Subcutaneous abdominal adipose tissue (tissue), 5 donors: ENCODE results near the gene TMTC2.

Experiments used
- H3K27ac ChIP-seq: one replicate; pipeline ENCODE4 v1.7.0; 2013; ENCODE audit warnings: low read depth, mild to moderate bottlenecking, inconsistent platforms, low read length, moderate library complexity
- H3K27me3 ChIP-seq, 5 donors: one replicate each; pipeline ENCODE4 v1.7.0; 2013; ENCODE audit warnings: low read length in 5 of 5, inconsistent platforms in 1 of 5; ENCODE audit not compliant: control insufficient read depth in 5 of 5, insufficient read depth in 4 of 5
- H3K36me3 ChIP-seq, 5 donors: one replicate each; pipeline ENCODE4 v1.7.0; 2013; ENCODE audit warnings: low read length in 5 of 5; ENCODE audit not compliant: control insufficient read depth in 5 of 5, insufficient read depth in 5 of 5
- H3K4me1 ChIP-seq, 5 donors: one replicate each; pipeline ENCODE4 v1.7.0; 2013; ENCODE audit warnings: low read length in 5 of 5, mild to moderate bottlenecking in 3 of 5, moderate library complexity in 1 of 5; ENCODE audit not compliant: control insufficient read depth in 5 of 5, insufficient read depth in 5 of 5
- H3K4me3 ChIP-seq, 5 donors: one replicate each; pipeline ENCODE4 v1.7.0; 2013; ENCODE audit warnings: low read length in 5 of 5, low read depth in 1 of 5
- H3K9ac ChIP-seq, 5 donors: one replicate each; pipeline ENCODE4 v1.7.0; 2013; ENCODE audit warnings: low read length in 5 of 5, mild to moderate bottlenecking in 4 of 5, moderate library complexity in 3 of 5
- H3K9me3 ChIP-seq, 5 donors: one replicate each; pipeline ENCODE4 v1.7.0; 2013; ENCODE audit warnings: low read length in 5 of 5; ENCODE audit not compliant: control insufficient read depth in 5 of 5
- donor health status: healthy.
- donor health status: healthy.
- donor health status: healthy.
- donor health status: healthy.
- donor health status: healthy.

TMTC2 gene

DNA sequence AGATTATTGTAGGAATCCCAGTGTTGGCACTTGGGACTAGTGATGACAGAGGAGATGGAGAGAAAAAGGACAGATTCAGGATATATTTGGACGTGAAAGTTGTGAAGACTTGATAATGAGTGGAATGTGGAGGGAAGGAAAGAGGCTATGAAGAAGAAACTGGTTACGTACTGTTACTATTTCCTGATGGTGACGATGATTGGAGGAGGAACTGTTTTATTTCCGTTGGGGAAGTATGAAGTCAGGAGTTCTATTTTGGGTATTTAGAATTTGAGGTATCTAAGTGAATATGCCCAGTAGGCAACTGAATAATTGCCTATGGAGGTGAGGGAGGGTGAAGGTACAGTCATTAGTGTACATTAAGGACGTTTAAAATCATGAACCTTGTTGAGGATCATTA lies 207.2 kb downstream of the TMTC2 start:
- Histone ChIP-seq H3K4me3 (no peak overlapping the region), H3K4me1 (peaks cover 0 to 5% (median 0%) of the 10 kb centered on the region in 5 donors), H3K27me3 (no peaks in the 10 kb centered on the region), H3K9ac (no peak overlapping the region), H3K36me3 (peaks cover 0 to 3% (median 0%) of the 10 kb centered on the region in 5 donors), H3K9me3 (no peaks in the 10 kb centered on the region), H3K27ac (no peak overlapping the region)

DNA sequence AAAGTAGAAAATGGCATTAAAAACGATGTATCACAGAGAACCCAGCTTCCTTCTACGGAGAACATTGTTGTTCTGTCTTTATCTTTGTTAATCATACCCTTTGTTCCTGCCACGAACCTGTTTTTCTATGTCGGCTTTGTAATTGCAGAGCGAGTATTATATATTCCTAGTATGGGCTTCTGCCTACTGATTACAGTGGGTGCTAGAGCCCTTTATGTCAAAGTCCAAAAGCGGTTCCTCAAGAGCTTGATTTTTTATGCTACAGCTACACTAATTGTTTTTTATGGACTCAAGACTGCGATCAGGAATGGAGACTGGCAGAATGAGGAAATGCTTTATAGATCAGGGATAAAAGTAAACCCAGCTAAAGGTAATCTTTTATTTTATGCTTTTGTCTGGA lies 209.6 kb downstream of the TMTC2 start:
- Histone ChIP-seq H3K9ac (no peak overlapping the region), H3K27ac (no peak overlapping the region), H3K36me3 (peaks cover 0 to 3% (median 0%) of the 10 kb centered on the region in 5 donors), H3K4me3 (no peak overlapping the region), H3K27me3 (no peaks in the 10 kb centered on the region), H3K4me1 (peaks cover 0 to 5% (median 0%) of the 10 kb centered on the region in 5 donors), H3K9me3 (no peaks in the 10 kb centered on the region)

DNA sequence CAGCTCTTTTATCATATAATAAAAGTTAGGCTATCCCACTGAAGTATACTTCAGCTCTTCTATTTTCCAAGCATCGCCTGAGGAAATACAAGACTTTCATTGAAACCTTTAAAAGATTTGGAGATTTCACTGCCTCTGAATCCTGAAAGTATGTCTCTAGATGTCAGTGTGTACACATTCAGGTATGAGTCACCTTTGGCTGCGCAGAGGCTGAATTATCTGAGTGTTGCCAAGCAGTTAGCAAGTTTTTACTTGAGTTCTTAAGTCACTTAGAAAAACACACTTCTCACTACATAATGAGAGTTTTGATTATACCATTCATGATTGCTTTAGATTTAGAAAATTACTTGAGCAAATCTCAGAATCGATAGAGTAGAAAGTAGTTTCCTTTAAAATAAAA lies 210.3 kb downstream of the TMTC2 start:
- H3K4me3 ChIP-seq: no peak overlapping the region
- no peaks in the 10 kb centered on the region for H3K27me3 ChIP-seq
- H3K9me3 ChIP-seq: no peaks in the 10 kb centered on the region
- H3K9ac ChIP-seq: no peak overlapping the region
- H3K27ac ChIP-seq: no peak overlapping the region
- peaks cover 0 to 5% (median 0%) of the 10 kb centered on the region in 5 donors for H3K4me1 ChIP-seq
- H3K36me3 ChIP-seq: peaks cover 0 to 3% (median 0%) of the 10 kb centered on the region in 5 donors

DNA sequence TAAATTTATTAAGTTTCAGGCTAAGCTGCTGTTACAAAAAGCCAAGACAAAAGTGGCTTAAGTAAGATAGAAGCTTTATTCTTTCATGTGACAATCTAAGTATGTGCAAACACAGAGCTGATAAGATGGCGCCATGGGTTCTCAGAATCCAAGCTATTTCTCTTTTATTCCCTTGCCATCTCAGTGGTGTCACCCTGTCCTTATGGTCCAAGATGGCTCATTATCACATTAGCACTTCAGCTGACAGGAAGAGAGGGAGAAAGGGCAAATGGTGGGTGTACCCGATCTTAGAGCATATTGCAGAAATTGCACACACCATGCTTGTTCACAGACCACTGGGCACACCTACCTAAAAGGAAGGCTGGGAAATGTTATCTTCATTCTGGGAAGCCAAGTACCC lies 211.7 kb downstream of the TMTC2 start:
- H3K27ac ChIP-seq: no peak overlapping the region
- H3K4me3 ChIP-seq: no peak overlapping the region
- peaks cover 0 to 5% (median 0%) of the 10 kb centered on the region in 5 donors for H3K4me1 ChIP-seq
- H3K9ac ChIP-seq: no peak overlapping the region
- H3K36me3 ChIP-seq: peaks cover 0 to 3% (median 0%) of the 10 kb centered on the region in 5 donors
- no peaks in the 10 kb centered on the region for H3K27me3 ChIP-seq
- no peaks in the 10 kb centered on the region for H3K9me3 ChIP-seq

DNA sequence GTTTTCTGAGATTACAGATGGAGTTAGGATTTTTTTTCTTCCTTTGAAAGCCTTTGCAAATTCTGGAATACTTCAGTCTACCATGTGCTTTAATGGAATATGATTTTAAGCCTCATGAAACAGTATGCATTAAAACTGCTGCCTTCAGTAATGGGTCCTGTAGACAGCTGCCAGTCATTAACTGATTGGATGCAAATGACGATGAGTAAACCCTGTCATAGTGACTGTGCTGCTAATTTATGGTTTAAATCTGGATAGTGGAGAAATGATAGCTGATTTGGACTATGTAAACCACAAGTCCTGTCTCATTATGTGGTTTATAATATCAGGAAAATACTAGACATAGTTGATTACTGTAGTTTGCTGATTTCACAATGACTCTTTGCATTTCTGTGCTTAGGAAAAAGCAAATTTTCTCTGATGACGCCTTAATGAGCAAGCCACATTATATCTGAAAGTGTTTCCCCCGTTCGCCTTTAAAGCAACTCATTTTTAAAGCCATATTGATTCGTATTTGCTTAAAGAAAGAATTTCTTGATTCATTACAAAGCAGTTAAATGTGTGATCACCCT lies 217.6 kb downstream of the TMTC2 start:
- Histone ChIP-seq H3K27ac (no peak overlapping the region), H3K36me3 (no peaks in the 10 kb centered on the region), H3K9me3 (no peaks in the 10 kb centered on the region), H3K4me1 (no peaks in the 10 kb centered on the region), H3K27me3 (no peaks in the 10 kb centered on the region), H3K9ac (no peak overlapping the region), H3K4me3 (no peak overlapping the region)

DNA sequence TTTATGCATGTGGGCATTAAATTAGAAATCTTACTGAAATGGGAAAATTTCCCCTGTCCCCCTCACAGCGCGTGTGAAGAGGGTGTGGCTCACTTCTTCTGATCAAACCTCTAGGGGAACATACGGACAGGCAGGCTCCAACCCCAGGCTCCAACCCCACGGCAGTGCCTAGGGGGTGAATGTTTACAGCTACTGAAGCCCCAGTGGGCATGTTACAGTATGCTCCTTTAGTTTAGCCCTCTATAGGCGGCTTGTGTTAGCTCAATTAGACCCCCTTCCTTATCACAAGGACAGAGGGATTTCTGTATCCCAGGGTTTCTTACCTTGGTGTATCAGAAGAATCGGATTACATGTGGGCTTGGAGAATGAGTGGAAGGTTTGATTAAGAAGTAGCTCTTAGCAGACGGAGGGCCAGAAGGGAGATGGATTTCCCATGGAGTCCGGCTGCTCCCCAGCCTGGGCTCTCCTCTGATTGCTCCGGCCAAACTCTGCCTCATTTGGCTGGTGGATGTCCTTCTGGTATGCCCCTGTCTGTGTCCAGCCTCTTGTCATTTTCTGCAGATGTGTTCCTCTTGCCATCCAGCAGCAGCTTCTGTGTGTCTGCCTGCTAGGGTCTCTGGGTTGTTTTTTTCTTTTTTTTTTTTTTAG lies 223.7 kb downstream of the TMTC2 start:
- H3K36me3 ChIP-seq: no peaks in the 10 kb centered on the region
- H3K27ac ChIP-seq: no peak overlapping the region
- H3K4me1 ChIP-seq: no peaks in the 10 kb centered on the region
- H3K9me3 ChIP-seq: no peaks in the 10 kb centered on the region
- H3K27me3 ChIP-seq: no peaks in the 10 kb centered on the region
- no peak overlapping the region for H3K4me3 ChIP-seq
- no peak overlapping the region for H3K9ac ChIP-seq

DNA sequence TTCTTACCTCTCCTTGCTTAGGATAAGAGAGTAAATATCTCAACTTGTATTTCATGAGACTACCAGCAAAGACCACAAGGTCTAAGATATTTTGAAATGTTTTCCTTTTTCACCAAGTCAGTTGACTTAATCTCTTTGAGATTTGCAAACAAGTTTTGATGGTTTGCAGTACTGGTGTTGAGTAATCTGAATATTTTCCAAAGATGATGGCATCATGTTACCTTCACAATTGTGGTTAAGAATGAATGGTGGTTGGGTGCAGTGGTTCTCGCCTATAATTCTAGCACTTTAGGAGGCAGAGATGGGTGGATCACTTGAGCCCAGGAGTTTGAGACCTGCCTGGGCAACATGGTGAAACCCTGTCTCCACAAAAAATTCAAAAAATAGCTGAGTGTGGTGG lies 225.7 kb downstream of the TMTC2 start:
- H3K9ac ChIP-seq: no peak overlapping the region
- no peaks in the 10 kb centered on the region for H3K36me3 ChIP-seq
- H3K4me1 ChIP-seq: no peaks in the 10 kb centered on the region
- H3K9me3 ChIP-seq: no peaks in the 10 kb centered on the region
- no peaks in the 10 kb centered on the region for H3K27me3 ChIP-seq
- no peak overlapping the region for H3K4me3 ChIP-seq
- no peak overlapping the region for H3K27ac ChIP-seq

DNA sequence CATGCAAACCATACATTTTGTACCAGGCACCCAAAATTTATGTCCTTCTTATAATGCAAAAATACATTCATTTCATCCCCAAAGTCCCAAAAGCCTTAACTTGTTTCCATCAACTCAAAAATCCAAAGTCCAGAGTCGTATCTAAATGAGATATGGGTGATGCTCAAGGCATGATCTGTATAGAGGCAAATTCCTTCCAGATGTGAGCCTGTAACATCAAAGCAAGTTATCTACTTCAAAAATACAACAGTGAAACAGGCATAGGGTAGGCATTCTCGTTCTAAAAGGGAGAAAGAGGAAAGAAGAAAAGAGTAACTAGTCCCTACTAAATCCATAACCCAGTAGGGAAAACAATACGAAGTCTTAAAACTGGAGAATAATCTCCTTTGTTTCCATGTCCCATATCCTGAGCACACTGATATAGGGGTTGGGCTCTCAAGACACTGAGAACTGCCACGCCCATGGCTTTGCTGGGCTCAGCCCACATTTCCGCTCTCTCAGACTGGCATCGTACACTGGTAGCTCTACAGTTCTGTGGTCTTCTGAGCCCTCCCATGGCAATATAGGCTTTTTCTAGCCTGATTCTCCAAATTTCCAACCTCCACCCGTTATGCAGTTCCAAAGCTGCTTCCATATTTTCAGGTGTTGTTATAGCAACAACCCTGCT lies 232.8 kb downstream of the TMTC2 start:
- Histone ChIP-seq H3K36me3 (no peaks in the 10 kb centered on the region), H3K4me3 (no peak overlapping the region), H3K27ac (no peak overlapping the region), H3K27me3 (no peaks in the 10 kb centered on the region), H3K4me1 (no peaks in the 10 kb centered on the region), H3K9me3 (no peaks in the 10 kb centered on the region), H3K9ac (no peak overlapping the region)

DNA sequence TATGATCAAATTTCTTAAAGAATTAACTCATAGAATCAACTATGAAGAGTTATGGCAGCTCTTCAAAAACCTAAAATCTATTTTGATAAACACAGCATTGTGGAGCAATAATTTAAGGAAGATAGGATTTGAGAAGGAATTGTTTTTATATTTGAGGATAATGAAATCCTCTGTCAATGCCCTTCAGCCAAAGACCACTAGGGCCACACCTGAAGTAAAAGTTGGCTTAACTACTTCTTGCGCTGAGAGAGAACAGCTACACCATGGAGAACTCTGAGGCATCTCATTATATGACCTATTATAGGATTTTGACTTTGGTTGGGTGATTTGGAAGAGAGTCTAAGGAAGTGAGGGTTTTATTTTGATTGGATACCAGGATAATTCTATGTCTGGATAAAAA lies 237.2 kb downstream of the TMTC2 start:
- no peak overlapping the region for H3K4me3 ChIP-seq
- no peak overlapping the region for H3K9ac ChIP-seq
- no peaks in the 10 kb centered on the region for H3K27me3 ChIP-seq
- H3K4me1 ChIP-seq: no peaks in the 10 kb centered on the region
- no peaks in the 10 kb centered on the region for H3K36me3 ChIP-seq
- H3K9me3 ChIP-seq: no peaks in the 10 kb centered on the region
- no peak overlapping the region for H3K27ac ChIP-seq

DNA sequence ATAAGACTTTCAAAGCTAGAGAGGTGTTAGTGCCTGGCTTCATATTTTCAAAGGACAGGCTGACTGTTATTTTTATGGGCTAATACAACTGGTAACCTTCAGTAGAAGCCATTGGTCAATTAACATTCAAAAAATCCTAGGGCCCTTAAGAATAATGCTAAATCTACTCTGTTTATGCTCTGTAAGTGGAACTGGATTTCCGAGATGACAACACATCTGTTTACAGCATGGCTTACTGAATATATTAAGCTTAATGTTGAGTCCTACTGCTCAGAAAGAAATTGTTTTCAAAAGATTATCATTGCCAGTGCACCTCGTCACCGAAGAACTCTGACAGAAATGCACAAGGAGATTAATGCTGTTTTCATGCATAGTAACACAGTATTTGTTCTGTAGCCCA lies 239.9 kb downstream of the TMTC2 start:
- H3K9me3 ChIP-seq: no peaks in the 10 kb centered on the region
- no peak overlapping the region for H3K27ac ChIP-seq
- H3K9ac ChIP-seq: no peak overlapping the region
- no peaks in the 10 kb centered on the region for H3K4me1 ChIP-seq
- H3K4me3 ChIP-seq: no peak overlapping the region
- no peaks in the 10 kb centered on the region for H3K36me3 ChIP-seq
- H3K27me3 ChIP-seq: no peaks in the 10 kb centered on the region
